Mucosa of gallbladder (tissue), 1 donor: ENCODE results near the gene GTF3C1. TPM values are rescaled to one million over a fixed set of nuclear protein-coding genes. Genes with fewer than 3 reads are reported as not detected.
A peak's percentile ranks its signal among the peaks of the same experiment; 100 is the strongest.

ENCODE experiments used
- DNase-seq: peaks from one replicate; pipeline ENCODE4 v3.0.0-alpha.2; 2020; ENCODE audit warnings: low spot score
- total RNA-seq: library from RNA; stranded (reverse); gene quantifications from one replicate; pipeline ENCODE4 v1.2.1, GENCODE V29; 2021
- donor health status: DM: no; HTN: no; CAD: no.

Gene GTF3C1
- total RNA-seq, 1 donor from 2014 or later = 70.9 TPM

GRCh38 chr16:27561216-27561615 is 11.5 kb upstream of the GTF3C1 start:
- no peak for DNase-seq

- no peak for DNase-seq
Measured at GRCh38 chr16:27558932-27559331, 9.2 kb upstream of the GTF3C1 start.

GRCh38 chr16:27558434-27558833 is 8.7 kb upstream of the GTF3C1 start:
- DNase-seq = no peak

GRCh38 chr16:27556471-27556870 is 6.8 kb upstream of the GTF3C1 start:
- no peak for DNase-seq

GRCh38 chr16:27551036-27551435 is 1.3 kb upstream of the GTF3C1 start:
- no peak for DNase-seq

- DNase-seq = no peak
Measured at GRCh38 chr16:27550582-27550920, 838 bp upstream of the GTF3C1 start.

- no peak for DNase-seq
Measured at GRCh38 chr16:27549464-27549745, 308 bp downstream of the GTF3C1 start.

GRCh38 chr16:27547851-27548250 is 1.9 kb downstream of the GTF3C1 start:
- DNase-seq = no peak

- DNase-seq = no peak
Measured at GRCh38 chr16:27547134-27547533, 2.6 kb downstream of the GTF3C1 start.

- DNase-seq = no peak
Measured at GRCh38 chr16:27544671-27545070, 5.0 kb downstream of the GTF3C1 start.

GRCh38 chr16:27543801-27544200 is 5.9 kb downstream of the GTF3C1 start:
- no peak for DNase-seq

- no peak for DNase-seq
Measured at GRCh38 chr16:27539636-27540035, 10.1 kb downstream of the GTF3C1 start.

GRCh38 chr16:27539120-27539519 is 10.6 kb downstream of the GTF3C1 start:
- DNase-seq = no peak

GRCh38 chr16:27538528-27538927 is 11.2 kb downstream of the GTF3C1 start:
- no peak for DNase-seq

GRCh38 chr16:27534256-27534655 is 15.5 kb downstream of the GTF3C1 start:
- no peak for DNase-seq

GRCh38 chr16:27531826-27532800 is 17.6 kb downstream of the GTF3C1 start:
- DNase-seq = no peak

- no peak for DNase-seq
Measured at GRCh38 chr16:27531186-27531585, 18.5 kb downstream of the GTF3C1 start.

GRCh38 chr16:27529962-27530361 is 19.8 kb downstream of the GTF3C1 start:
- DNase-seq = no peak

GRCh38 chr16:27528294-27528693 is 21.4 kb downstream of the GTF3C1 start:
- DNase-seq = no peak

- no peak for DNase-seq
Measured at GRCh38 chr16:27526180-27526579, 23.5 kb downstream of the GTF3C1 start.

GRCh38 chr16:27522173-27522707 is 27.5 kb downstream of the GTF3C1 start:
- DNase-seq = no peak

GRCh38 chr16:27520982-27521673 is 28.6 kb downstream of the GTF3C1 start:
- DNase-seq = peak; percentile 51

- DNase-seq = no peak
Measured at GRCh38 chr16:27518226-27518625, 31.5 kb downstream of the GTF3C1 start.
